SIG-M5 treated with dmso at 0.1 percent for 504 hours (cell line): ENCODE results near the gene MUC4.
"Not testable (repeated sequence)": the region's sequence is repeated elsewhere in the genome, so short reads cannot be mapped to it uniquely, and the experiment has no call there.

Experiments used
- DNase-seq: peaks from one replicate; lab custom pipeline; 2025; ENCODE audit not compliant: unreplicated experiment; lab: John Stamatoyannopoulos, UW

Gene MUC4

DNA sequence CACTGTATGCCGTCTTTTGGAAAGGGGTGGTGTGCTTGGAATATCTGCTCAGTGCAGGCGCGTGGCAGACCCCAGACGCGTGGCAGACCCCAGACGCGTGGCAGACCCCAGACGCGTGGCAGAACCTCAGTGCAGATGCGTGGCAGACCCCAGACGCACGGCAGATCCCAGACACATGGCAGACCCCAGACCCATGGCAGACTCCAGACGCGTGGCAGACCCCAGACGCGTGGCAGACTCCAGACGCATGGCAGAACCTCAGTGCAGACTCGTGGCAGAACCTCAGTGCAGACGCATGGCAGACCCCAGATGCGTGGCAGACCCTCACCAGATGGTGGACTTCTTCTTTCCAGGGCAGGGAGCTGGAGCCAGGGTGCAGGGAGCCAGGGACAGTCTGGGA is 637 bp upstream of the MUC4 start:
- no peak for DNase-seq

DNA sequence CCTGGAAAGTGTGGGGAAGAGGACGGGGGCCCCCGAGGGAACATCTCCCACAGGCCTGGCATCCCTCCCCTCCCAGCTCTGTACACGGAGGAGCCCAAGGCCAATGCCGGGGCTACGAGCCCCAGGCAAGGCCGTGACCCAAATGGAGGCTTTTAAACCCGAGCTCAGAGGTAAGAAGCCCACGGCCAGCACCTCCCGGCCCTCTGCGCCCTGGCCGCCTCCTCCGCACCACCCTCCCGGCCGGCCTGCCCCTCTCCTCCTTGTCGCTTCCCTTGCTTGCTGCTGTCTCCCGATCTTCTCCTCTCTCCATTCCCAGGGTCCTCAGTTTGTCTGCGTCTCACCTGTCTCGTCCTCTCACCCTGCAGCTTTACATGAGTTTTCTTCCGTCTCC is 1.3 kb downstream of the MUC4 start:
- DNase-seq = no peak

- DNase-seq = no peak
These were observed 1.8 kb downstream of the MUC4 start for GRCh38 chr3:195809796-195810454.

- DNase-seq = no peak
These were observed 2.4 kb downstream of the MUC4 start for GRCh38 chr3:195809291-195809785.

GRCh38 chr3:195808741-195809290 is 2.9 kb downstream of the MUC4 start:
- DNase-seq = no peak

- no peak for DNase-seq
These were observed 4.0 kb downstream of the MUC4 start for GRCh38 chr3:195807681-195808121.

GRCh38 chr3:195806916-195807231 is 4.9 kb downstream of the MUC4 start:
- no peak for DNase-seq

DNA sequence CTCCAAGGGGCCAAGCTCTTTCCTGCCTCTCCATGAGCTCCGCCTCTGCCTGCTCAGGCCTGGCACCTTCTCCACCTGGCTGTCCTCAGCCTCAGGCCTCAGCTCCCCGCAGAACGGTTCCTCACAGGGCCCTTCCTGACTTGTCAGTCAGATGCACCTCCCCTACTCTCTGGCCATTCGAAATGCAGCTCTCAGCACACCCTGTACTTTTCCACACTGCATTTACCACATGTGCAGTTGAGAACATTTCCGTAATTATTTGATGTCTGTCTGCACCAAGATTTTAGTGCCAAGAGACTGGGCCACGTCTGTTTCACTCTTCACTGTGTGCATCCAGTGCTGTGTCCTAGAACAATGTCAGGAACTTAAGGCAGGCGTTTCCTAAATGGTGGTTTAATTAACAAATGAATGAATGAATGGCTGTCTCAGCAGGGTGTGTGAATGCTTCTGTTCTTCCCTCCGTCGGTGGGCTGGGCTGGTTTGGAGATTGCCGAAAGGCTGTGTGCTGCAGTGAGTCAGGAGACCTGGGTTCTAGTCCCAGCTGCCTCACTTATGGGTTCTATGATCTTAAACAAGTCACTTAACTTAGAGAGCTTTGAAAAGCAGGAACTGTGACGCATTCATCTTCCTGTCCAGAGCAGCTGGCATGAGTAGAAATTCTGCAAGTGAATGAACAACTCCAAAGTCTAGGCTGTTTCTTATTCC is 5.4 kb downstream of the MUC4 start:
- no peak for DNase-seq

GRCh38 chr3:195805588-195805987 is 6.1 kb downstream of the MUC4 start:
- not testable (repeated sequence) for DNase-seq

GRCh38 chr3:195805181-195805580 is 6.5 kb downstream of the MUC4 start:
- no peak for DNase-seq

DNA sequence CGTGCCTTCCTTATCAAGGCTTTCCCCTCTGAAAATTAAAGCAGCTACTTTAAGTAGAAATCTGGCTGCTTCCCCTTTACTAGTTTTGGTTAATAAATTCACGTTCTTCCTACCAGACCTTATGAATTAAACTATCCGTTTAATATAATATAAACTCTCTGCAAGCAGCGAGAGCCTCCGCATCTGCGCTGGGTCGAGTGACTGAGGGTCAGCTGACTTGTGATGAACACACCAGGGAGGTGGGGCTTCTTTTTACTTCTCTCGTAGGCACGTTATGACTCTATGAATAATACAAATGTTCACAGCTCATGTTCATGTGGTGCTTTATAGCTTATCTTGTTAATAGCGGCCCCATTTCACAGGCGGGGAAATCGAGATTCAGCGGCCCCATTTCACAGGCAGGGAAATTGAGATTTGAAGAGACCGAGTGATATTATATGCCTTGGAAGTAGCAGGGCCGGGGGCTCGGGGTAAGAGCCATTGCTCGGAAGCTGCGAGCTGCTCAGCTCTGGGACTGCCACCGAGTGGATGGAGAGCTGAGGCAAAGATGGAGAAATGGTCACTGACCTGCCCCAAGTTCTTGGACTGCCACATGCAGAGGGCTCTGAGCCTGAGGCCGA is 8.3 kb downstream of the MUC4 start:
- DNase-seq = no peak

DNA sequence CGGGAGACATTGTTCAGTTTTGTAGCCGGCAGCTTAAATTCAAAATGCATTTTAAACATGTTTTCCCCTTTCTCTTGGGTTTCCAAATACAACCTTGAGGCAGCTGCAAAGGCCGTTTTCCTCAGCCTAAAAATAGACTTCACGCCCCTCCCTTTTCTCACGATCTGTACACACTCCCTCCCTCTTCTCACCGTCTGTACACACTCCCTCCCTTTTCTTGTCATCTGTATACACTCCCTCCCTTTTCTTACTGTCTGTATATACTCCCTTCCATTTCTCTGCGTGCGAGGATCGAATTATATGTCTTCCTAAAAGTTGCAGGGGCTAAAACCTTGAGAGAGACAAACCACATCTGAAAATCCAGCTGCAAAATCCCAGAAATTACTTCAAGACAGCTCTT is 8.9 kb downstream of the MUC4 start:
- DNase-seq = no peak

DNA sequence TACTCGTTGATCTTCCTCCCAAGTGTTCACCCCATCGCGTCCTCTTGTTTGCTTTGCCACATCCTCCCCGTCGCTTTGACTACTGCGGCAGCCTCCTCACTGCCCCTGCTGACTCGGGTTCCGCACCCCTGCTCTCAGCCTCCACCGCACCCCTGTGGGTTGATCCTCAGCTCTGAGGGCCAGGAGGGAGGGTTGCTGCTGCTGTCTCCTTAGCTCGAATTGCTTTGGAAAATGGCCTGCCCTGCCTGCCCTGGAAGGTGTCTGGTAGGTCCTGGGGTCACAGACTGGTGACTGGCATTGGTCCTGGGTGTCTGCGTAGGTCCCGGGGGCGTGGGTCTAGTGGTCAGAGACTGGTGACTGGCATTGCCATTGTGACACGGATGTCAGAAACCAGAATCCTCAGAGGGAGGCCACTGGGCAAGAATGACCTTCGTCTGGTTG is 9.4 kb downstream of the MUC4 start:
- DNase-seq = no peak

DNA sequence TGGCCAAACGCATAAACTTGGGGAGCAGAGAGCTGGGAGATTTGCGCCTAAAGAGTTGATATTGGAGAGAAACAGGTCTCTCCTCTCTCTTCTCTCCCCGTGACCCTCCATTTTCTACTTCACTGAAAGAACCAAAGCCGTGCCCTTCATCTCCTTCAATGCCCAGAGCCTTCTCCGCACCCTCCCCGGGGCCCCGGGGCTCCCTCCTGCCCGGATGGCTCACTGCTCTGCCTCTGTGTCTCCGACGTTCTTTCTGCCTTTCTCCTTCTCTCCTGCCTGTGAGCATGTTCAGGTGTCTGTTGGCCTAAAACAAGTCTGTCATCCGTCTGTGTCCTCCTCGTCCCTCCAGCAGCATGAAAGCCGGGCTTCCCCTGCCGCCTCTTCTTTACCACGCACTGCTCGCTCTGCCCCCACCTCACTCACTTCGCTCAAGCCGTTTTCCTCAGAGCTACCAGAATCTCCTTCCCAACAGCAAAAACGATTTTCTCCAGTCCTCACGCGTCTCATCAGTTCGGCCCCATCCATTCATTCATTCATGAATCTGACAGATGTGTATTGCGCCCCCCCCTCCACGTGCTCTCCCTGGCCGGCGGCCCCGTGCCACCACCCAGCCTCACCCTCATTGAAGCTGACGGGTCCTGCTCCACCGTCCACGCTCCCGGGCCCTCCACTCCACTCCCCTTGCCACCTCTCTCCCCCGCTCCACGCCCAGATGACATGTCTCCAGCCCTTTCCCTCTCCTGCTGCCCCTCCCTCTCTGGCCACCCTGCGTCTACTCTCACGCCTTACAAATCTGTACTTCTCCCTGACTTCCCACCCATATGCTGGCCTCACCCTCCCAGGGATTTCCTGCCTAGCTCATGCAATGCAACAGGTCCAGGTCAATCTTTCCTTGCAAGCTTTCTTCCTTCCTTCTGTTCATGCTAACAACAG is 10.2 kb downstream of the MUC4 start:
- DNase-seq = no peak

GRCh38 chr3:195800240-195800639 is 11.5 kb downstream of the MUC4 start:
- peak; percentile 66 for DNase-seq

- DNase-seq = no peak
These were observed 14.9 kb downstream of the MUC4 start for GRCh38 chr3:195796795-195797194.

DNA sequence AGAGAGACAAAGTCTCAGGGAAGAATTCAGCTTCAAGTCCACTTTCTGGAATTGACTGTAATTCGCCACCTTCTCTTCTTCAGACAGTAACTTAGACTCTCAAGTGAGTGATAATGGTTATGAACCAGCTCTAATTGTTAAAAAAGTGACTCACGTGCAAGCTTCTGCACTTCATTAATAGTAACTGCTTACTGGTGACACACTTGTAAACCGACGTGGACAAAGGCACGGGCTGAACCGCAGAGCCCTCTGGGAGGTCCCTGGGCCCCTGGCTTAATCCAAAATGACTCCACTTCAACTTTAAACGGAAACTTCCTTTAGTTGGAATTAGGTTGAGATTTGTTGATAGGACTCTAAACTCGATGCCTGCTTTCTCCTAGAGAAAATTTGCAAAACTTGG is 17.0 kb downstream of the MUC4 start:
- DNase-seq = no peak

GRCh38 chr3:195792621-195793020 is 19.1 kb downstream of the MUC4 start:
- DNase-seq = not testable (repeated sequence)

GRCh38 chr3:195790901-195791300 is 20.8 kb downstream of the MUC4 start:
- no peak for DNase-seq

DNA sequence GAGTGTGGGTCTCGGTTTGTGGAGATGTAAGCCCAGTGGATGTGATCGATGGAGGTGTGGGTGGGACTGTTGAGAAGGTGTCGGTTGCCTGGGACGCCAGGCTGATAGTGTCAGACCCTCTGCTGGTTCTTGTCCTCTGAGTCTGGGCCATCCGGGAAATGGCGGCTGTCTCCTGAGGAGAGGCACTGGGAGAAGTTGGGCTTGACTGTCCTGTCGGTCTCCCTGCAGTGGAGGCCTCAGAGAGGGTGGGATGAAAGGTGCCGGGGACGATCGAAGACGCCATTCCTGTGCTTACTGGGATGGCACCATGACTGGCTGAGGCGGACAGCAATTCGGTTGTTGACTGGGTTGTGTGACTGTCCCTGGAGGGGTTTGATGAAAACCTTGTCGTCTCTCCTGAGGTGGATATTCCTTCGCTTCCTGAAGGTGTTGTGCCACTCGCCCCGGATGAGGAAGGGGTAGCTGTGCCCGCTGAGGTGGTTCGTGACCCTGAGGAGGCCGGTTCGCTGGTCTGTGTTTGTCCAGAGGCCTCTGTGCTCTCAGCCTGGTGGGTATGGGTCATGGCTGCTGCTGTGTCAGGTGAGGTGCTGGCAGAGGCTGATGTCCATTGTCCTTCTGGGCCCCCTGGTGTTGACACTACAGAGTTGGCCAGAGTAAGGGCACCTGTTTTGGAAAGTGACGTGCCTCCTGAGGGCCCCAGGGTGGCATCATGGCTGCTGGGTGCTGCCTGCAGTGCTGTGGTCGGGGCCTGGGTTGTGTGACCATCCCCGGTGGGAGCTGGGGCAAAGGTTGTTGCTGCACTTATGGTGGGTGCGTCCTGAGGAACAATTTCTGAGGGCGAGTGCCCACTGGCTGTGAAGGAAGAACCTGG is 22.8 kb downstream of the MUC4 start:
- DNase-seq = no peak
